Muscle layer of colon (tissue), 2 donors: Measurements from ENCODE around the gene CASTOR1.

Experiments used
- H3K27ac ChIP-seq: one replicate; pipeline ENCODE4 v1.7.0; 2013; ENCODE audit warnings: low read depth, mild to moderate bottlenecking, low read length, moderate library complexity
- H3K27me3 ChIP-seq, 2 donors: one replicate each; pipeline ENCODE4 v1.7.0; 2013; ENCODE audit warnings: low read length in 2 of 2, mild to moderate bottlenecking in 2 of 2; ENCODE audit not compliant: insufficient read depth in 2 of 2, control insufficient read depth in 1 of 2
- H3K36me3 ChIP-seq: one replicate; pipeline ENCODE4 v1.7.0; 2013; ENCODE audit warnings: mild to moderate bottlenecking, low read length; ENCODE audit not compliant: insufficient read depth
- H3K4me1 ChIP-seq: one replicate; pipeline ENCODE4 v1.7.0; 2013; ENCODE audit warnings: mild to moderate bottlenecking, low read length; ENCODE audit not compliant: insufficient read depth
- H3K4me3 ChIP-seq, 2 donors: one replicate each; pipeline ENCODE4 v1.7.0; 2013; ENCODE audit warnings: low read length in 2 of 2, low read depth in 1 of 2, mild to moderate bottlenecking in 1 of 2, moderate library complexity in 1 of 2
- H3K9ac ChIP-seq: one replicate; pipeline ENCODE4 v1.7.0; 2013; ENCODE audit warnings: low read length
- H3K9me3 ChIP-seq: one replicate; pipeline ENCODE4 v1.7.0; 2013; ENCODE audit warnings: mild to moderate bottlenecking, low read length
- donor health status: abdominal sarcoma.
- donor health status: Adenocarcinoma of cecum.

Gene CASTOR1

DNA sequence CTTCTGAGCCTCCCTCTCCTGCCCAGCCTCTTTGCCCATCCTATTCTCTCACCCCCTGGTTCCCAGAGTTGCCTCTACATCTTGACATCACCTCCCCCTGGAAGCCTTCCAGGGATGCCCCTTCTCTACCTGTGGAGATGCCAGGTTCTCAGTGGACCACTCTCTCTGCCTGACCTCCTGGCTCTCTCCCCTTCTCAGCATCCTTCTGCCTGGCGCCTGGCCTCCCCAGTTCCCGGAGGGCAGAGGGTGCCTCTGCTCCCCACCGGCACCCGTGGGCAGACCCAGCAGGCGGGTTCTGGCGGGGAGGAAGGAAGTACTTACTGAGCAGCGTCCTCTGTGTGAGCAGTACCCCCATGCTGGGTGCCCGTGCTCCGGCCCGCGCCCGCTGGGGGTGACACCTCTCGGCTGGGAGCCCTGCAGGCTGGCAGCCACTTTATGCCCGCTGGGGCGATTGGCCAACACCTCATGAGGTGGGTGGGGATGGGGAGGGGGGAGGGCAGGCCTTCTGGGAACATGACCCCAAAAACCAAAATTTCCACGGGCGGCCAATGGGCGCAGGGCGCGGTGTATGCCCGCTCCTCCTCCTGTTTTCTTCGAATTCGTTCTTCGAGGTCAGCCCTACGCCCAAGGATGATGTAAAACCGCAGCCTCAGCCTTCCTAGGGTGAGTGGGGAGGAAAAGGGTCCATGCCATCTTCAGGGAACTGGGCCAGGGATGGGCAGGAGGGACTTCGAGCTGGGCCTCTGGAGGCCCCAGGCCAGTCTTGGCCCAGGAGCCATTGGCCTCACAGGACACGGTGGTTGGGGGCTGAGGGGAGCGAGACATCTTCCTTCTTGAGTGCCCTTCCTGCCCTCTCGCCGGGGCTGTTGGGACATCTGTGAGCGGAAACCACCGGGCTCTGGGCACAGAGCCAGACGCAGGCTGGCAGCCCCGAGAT is 22.6 kb downstream of the CASTOR1 start, which contains the start of gene OSM:
Gene OSM, minus strand, starts transcription at position 407 of the 937 bp plus-strand sequence. Its CDS starts 52 bp downstream, at position 355.
- Histone ChIP-seq H3K27me3 (no peaks in the 10 kb centered on the region), H3K4me3 (no peak within 1 kb of the TSS), H3K9ac (no peak within 1 kb of the TSS), H3K9me3 (no peaks in the 10 kb centered on the region), H3K36me3 (no peaks in the 10 kb centered on the region), H3K4me1 (peaks cover 3% of the 10 kb centered on the region), H3K27ac (no peak within 1 kb of the TSS)

DNA sequence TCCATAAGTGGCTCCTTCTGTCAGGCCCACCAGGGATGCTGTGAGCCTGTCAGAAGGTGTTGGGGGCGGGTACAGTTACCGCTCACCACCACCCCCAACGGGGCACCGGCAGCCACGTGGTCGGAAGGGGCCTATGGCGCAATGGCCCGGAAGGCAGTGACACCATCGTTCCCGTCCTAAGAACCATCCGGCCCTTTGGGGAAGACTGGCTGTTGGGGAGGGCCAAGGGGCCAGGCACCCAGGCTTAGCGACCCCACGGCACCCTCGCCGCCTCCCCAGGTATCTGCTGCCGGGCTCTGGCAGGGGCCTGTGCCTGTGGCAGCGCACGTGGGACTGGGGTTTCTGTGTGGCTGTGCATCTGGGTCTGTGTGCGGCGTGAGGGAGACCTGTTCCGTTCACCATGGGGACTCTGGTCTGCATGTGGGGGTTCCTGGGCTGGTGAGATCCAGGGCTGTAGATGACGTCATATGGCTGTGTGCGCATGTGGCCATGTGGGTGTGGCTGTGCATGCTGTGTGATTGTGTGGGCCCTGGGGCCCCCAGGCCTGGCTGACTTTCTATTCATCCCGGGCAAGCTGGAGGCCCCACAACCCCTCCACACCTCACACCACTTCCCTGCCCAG is 23.4 kb downstream of the CASTOR1 start:
- Histone ChIP-seq H3K27me3 (no peaks in the 10 kb centered on the region), H3K36me3 (no peaks in the 10 kb centered on the region), H3K4me1 (peaks cover 3% of the 10 kb centered on the region), H3K9ac (no peak overlapping the region), H3K4me3 (no peak overlapping the region), H3K9me3 (no peaks in the 10 kb centered on the region), H3K27ac (no peak overlapping the region)

- Histone ChIP-seq H3K27ac (no peak overlapping the region), H3K4me3 (no peak overlapping the region), H3K4me1 (peaks cover 3% of the 10 kb centered on the region), H3K9me3 (no peaks in the 10 kb centered on the region), H3K36me3 (no peaks in the 10 kb centered on the region), H3K9ac (no peak overlapping the region), H3K27me3 (no peaks in the 10 kb centered on the region)
These were observed 24.1 kb downstream of the CASTOR1 start for GRCh38 chr22:30265131-30265720.

- Histone ChIP-seq H3K9ac (no peak overlapping the region), H3K27me3 (no peaks in the 10 kb centered on the region), H3K36me3 (no peaks in the 10 kb centered on the region), H3K4me1 (peaks cover 3% of the 10 kb centered on the region), H3K27ac (no peak overlapping the region), H3K4me3 (no peak overlapping the region), H3K9me3 (no peaks in the 10 kb centered on the region)
These were observed 25.4 kb downstream of the CASTOR1 start for GRCh38 chr22:30263883-30264282.

- Histone ChIP-seq H3K36me3 (no peaks in the 10 kb centered on the region), H3K27ac (no peak overlapping the region), H3K4me1 (peaks cover 3% of the 10 kb centered on the region), H3K27me3 (no peaks in the 10 kb centered on the region), H3K9ac (no peak overlapping the region), H3K9me3 (no peaks in the 10 kb centered on the region), H3K4me3 (peak overlapping the region in 1 of 2 donors; percentile 39)
These were observed 26.2 kb downstream of the CASTOR1 start for GRCh38 chr22:30262917-30263741.

DNA sequence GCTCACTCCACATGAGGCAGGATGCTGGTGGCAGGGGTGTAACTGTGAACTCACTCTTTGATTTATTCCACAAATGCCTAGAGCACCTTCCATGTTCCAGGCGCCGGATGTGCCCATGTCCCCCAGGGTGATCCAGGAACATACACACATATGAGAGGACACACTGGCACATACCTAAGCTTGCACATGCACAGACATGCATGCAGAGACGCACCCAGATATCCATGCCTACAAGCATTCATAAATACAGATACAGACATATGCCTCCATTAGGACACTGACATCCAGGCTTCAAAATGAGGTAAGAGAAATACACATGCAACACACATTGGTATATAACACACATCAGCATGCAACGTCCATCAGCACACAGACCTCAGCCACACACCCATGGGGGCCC is 27.2 kb downstream of the CASTOR1 start:
- no peak overlapping the region for H3K4me3 ChIP-seq
- no peaks in the 10 kb centered on the region for H3K27me3 ChIP-seq
- no peak overlapping the region for H3K9ac ChIP-seq
- H3K36me3 ChIP-seq: no peaks in the 10 kb centered on the region
- H3K4me1 ChIP-seq: peaks cover 3% of the 10 kb centered on the region
- no peak overlapping the region for H3K27ac ChIP-seq
- H3K9me3 ChIP-seq: no peaks in the 10 kb centered on the region

DNA sequence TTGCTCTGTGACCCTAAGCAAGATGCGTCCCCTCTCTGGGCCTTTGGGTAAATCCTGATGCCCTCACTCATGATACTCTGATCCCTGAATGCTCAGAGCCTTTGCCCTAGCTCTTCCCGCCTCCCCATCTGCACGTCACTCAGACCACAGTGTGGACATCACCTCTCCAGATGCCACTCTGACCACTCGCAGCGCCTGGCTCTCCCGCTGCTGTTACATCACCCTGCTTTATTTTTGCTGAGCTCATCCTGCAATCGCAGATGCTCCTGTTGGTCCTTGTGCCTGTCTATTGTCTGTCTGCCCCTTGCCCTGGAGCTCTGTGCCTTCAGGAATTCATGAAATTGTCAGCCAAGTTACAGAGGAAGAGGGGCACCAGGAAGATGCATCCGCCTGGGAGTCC is 28.2 kb downstream of the CASTOR1 start:
- Histone ChIP-seq H3K27me3 (no peaks in the 10 kb centered on the region), H3K4me1 (peaks cover 3% of the 10 kb centered on the region), H3K27ac (no peak overlapping the region), H3K36me3 (no peaks in the 10 kb centered on the region), H3K9ac (no peak overlapping the region), H3K9me3 (no peaks in the 10 kb centered on the region), H3K4me3 (no peak overlapping the region)

- H3K27ac ChIP-seq: no peak overlapping the region
- H3K4me3 ChIP-seq: no peak overlapping the region
- no peak overlapping the region for H3K9ac ChIP-seq
- no peaks in the 10 kb centered on the region for H3K36me3 ChIP-seq
- no peaks in the 10 kb centered on the region for H3K27me3 ChIP-seq
- H3K9me3 ChIP-seq: no peaks in the 10 kb centered on the region
- peaks cover 3% of the 10 kb centered on the region for H3K4me1 ChIP-seq
These were observed 28.6 kb downstream of the CASTOR1 start for GRCh38 chr22:30260682-30261081.

- Histone ChIP-seq H3K4me1 (peaks cover 3% of the 10 kb centered on the region), H3K4me3 (no peak overlapping the region), H3K9me3 (no peaks in the 10 kb centered on the region), H3K9ac (no peak overlapping the region), H3K27ac (no peak overlapping the region), H3K27me3 (no peaks in the 10 kb centered on the region), H3K36me3 (no peaks in the 10 kb centered on the region)
These were observed 29.0 kb downstream of the CASTOR1 start for GRCh38 chr22:30260276-30260675.

GRCh38 chr22:30254314-30254713 is 35.0 kb downstream of the CASTOR1 start:
- H3K36me3 ChIP-seq: no peaks in the 10 kb centered on the region
- H3K27me3 ChIP-seq: peaks cover 0 to under 1% of the 10 kb centered on the region in 2 donors
- H3K4me3 ChIP-seq: no peak overlapping the region
- no peak overlapping the region for H3K27ac ChIP-seq
- H3K4me1 ChIP-seq: no peaks in the 10 kb centered on the region
- H3K9ac ChIP-seq: no peak overlapping the region
- no peaks in the 10 kb centered on the region for H3K9me3 ChIP-seq
